ENCODE measurements around the gene CHEK1.

Gene CHEK1

DNA sequence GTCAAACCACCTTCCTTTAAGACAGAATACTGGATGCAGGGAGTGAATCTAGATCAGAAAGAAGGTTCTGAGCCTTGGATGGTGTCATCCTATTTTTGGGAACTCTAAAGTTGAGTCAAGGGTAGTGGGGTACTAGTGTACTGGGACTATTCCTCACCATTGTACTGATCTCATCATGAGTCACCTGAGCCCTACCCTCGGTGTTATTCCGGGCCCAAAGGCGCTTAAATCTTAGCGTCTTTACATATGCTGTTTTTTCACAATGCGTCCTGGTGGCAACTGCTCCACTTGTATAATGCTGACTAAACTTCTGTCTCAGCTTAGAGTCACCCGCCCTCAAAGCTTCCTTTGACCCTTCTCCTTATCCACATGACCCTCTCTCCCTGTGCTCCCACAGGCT, 95.8 kb downstream of the CHEK1 start:
- no peak overlapping the region for H3K4me3 ChIP-seq (ENCODE audit: low read depth, low read length)
- TF ChIP-seq, protein P1, sequence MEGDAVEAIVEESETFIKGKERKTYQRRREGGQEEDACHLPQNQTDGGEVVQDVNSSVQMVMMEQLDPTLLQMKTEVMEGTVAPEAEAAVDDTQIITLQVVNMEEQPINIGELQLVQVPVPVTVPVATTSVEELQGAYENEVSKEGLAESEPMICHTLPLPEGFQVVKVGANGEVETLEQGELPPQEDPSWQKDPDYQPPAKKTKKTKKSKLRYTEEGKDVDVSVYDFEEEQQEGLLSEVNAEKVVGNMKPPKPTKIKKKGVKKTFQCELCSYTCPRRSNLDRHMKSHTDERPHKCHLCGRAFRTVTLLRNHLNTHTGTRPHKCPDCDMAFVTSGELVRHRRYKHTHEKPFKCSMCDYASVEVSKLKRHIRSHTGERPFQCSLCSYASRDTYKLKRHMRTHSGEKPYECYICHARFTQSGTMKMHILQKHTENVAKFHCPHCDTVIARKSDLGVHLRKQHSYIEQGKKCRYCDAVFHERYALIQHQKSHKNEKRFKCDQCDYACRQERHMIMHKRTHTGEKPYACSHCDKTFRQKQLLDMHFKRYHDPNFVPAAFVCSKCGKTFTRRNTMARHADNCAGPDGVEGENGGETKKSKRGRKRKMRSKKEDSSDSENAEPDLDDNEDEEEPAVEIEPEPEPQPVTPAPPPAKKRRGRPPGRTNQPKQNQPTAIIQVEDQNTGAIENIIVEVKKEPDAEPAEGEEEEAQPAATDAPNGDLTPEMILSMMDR (IDR thresholded peaks at IDR 0.05; ENCODE audit: borderline replicate concordance, insufficient read depth, low read depth, low read length), result no peak

GRCh38 chr11:125724125-125724524, 99.2 kb downstream of the CHEK1 start:
- TF ChIP-seq, protein P1 (IDR thresholded peaks at IDR 0.05; ENCODE audit: borderline replicate concordance, insufficient read depth, low read depth, low read length), result no peak

More at GRCh38 chr11:125724125-125724524, 99.2 kb downstream of the CHEK1 start:
- H3K4me3 ChIP-seq (ENCODE audit: low read depth, low read length), result no peak overlapping the region
